KMS-11 (cell line): ENCODE data around the gene PAQR5.

Experiments
- H2AFZ ChIP-seq: fragments of 200-600 bp; sonication (generic); 2 replicates; pipeline ENCODE4 v1.6.1; 2016; ENCODE audit warnings: antibody characterized with exemption, mixed run types, low read depth
- H3K27ac ChIP-seq: fragments of 200-600 bp; sonication (generic); 2 replicates; pipeline ENCODE4 v1.6.1; 2016; ENCODE audit warnings: mild to moderate bottlenecking, mixed run types
- H3K27me3 ChIP-seq: fragments of 200-600 bp; sonication (generic); 2 replicates; pipeline ENCODE4 v1.6.1; 2017; ENCODE audit warnings: mild to moderate bottlenecking, low read depth, mixed run types, moderate library complexity; ENCODE audit not compliant: insufficient read depth
- H3K36me3 ChIP-seq: fragments of 200-600 bp; sonication (generic); 2 replicates; pipeline ENCODE4 v1.6.1; 2017; ENCODE audit warnings: mild to moderate bottlenecking, mixed run types; ENCODE audit not compliant: insufficient read depth
- H3K4me1 ChIP-seq: fragments of 200-600 bp; sonication (generic); 2 replicates; pipeline ENCODE4 v1.6.1; 2016; ENCODE audit warnings: mild to moderate bottlenecking, low read depth, mixed run types; ENCODE audit not compliant: poor library complexity, severe bottlenecking
- H3K4me2 ChIP-seq: fragments of 200-600 bp; sonication (generic); 2 replicates; pipeline ENCODE4 v1.7.0; 2016; ENCODE audit warnings: mild to moderate bottlenecking, mixed run types
- H3K4me3 ChIP-seq: fragments of 200-600 bp; sonication (generic); IDR thresholded peaks from 2 replicates; pipeline ENCODE4 v1.6.1; 2017; ENCODE audit warnings: low read depth, low read length, mixed read lengths; ENCODE audit not compliant: insufficient read depth
- H3K79me2 ChIP-seq: fragments of 200-600 bp; sonication (generic); 2 replicates; pipeline ENCODE4 v1.6.1; 2016; ENCODE audit warnings: low read depth, mixed run types; ENCODE audit not compliant: insufficient read depth
- H3K9ac ChIP-seq: fragments of 200-600 bp; sonication (generic); 2 replicates; pipeline ENCODE4 v1.6.1; 2016; ENCODE audit warnings: mild to moderate bottlenecking, mixed run types
- H4K20me1 ChIP-seq: fragments of 200-600 bp; sonication (generic); 2 replicates; pipeline ENCODE4 v1.6.1; 2016; ENCODE audit warnings: mild to moderate bottlenecking, mixed run types; ENCODE audit not compliant: insufficient read depth
- TF ChIP-seq, protein P1 (sequence below): fragments of 200-600 bp; sonication (generic); conservative IDR thresholded peaks from 2 replicates; pipeline ENCODE4 v1.6.1; 2017; ENCODE audit warnings: low read depth, mild to moderate bottlenecking, antibody characterized with exemption, low read length, moderate library complexity, mixed read lengths

Gene PAQR5

DNA sequence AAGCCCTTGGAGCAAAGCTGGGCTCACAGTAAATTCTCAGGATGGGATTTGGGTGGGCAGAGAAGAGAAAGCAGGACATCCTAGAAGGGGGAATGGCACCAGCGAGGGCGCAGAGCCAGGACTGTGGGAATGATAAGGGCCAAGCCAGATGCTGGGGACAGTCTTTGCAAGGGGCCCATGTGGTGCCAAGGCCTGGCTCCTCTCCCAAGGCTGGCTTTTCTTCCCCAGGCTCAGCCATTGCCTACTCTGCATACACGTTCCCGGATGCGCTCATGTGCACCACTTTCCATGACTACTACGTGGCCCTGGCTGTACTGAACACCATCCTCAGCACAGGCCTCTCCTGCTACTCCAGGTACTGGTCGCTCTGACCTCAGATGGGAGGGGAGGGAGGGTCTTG, 90.7 kb downstream of the PAQR5 start:
- H3K36me3 ChIP-seq = no peaks in the 10 kb centered on the region
- TF ChIP-seq, protein P1, sequence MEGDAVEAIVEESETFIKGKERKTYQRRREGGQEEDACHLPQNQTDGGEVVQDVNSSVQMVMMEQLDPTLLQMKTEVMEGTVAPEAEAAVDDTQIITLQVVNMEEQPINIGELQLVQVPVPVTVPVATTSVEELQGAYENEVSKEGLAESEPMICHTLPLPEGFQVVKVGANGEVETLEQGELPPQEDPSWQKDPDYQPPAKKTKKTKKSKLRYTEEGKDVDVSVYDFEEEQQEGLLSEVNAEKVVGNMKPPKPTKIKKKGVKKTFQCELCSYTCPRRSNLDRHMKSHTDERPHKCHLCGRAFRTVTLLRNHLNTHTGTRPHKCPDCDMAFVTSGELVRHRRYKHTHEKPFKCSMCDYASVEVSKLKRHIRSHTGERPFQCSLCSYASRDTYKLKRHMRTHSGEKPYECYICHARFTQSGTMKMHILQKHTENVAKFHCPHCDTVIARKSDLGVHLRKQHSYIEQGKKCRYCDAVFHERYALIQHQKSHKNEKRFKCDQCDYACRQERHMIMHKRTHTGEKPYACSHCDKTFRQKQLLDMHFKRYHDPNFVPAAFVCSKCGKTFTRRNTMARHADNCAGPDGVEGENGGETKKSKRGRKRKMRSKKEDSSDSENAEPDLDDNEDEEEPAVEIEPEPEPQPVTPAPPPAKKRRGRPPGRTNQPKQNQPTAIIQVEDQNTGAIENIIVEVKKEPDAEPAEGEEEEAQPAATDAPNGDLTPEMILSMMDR = no peak
- no peak overlapping the region for H3K4me2 ChIP-seq
- H4K20me1 ChIP-seq = no peaks in the 10 kb centered on the region
- no peaks in the 10 kb centered on the region for H3K79me2 ChIP-seq
- no peak overlapping the region for H2AFZ ChIP-seq
- no peak overlapping the region for H3K9ac ChIP-seq
- no peaks in the 10 kb centered on the region for H3K27me3 ChIP-seq
- no peak overlapping the region for H3K4me3 ChIP-seq
- H3K27ac ChIP-seq = no peak overlapping the region
- peaks cover 2% of the 10 kb centered on the region for H3K4me1 ChIP-seq

DNA sequence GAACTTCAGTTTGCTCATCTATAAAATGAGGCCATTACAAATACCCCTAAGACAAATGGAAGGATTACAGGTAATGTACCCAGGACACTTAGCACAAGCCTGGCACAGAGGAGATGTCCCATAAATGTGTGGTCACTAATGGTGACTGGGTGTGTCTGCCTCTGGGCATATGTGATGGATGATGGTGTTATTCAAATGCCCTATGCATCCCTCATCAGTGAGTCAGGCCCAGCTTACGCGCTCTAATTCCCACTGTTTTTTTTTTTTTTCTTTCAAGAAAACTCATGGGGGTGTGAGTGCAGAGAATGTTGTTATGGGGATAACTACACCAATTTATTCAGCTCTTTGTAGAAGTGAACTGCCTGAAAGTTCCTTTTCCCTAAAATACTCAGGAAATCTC, 91.9 kb downstream of the PAQR5 start:
- Histone ChIP-seq H4K20me1 (no peaks in the 10 kb centered on the region), H3K36me3 (no peaks in the 10 kb centered on the region), H3K4me3 (no peak overlapping the region), H3K79me2 (no peaks in the 10 kb centered on the region), H2AFZ (no peak overlapping the region), H3K27me3 (no peaks in the 10 kb centered on the region), H3K4me2 (no peak overlapping the region), H3K27ac (no peak overlapping the region), H3K4me1 (peaks cover 7% of the 10 kb centered on the region), H3K9ac (no peak overlapping the region)
- TF ChIP-seq, protein P1 = no peak

DNA sequence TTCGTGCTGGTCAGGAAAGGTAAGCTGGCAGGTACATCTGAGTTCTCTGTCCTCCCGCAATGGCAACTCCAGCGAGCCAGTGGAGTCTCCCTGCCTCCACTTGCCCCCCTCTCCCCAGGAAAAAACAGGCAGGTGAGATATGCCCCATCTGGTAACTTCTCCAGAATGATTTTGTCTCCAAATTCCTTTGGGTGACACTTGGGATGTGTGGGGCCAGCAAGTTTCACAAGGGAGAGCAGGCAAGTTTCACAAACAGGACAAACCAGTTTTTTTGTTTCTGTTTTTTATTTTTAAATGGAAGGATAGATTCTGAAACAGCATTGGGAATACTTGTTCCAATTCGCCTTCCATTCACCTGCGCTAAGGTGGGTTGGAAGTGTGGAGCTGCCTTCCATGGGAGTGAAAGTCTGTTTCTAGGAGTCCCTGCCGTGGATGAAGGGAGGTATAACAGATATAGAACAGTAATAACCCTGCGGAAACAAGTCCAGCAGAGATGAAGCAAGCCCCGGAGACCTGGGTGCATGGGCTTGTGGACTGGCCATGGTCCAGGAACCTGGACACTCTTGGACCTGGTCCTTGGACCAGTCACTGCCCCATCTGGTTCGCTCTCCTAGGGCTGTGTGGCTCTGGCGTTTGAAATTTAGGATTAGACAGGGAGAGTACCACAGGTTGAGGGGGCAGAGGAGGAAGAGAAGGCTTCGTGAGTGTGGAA, 92.5 kb downstream of the PAQR5 start:
- H3K9ac ChIP-seq = no peak overlapping the region
- no peak overlapping the region for H3K4me2 ChIP-seq
- no peak overlapping the region for H3K4me3 ChIP-seq
- H3K4me1 ChIP-seq = peaks cover 7% of the 10 kb centered on the region
- TF ChIP-seq, protein P1 = no peak
- no peak overlapping the region for H2AFZ ChIP-seq
- no peaks in the 10 kb centered on the region for H3K36me3 ChIP-seq
- H3K79me2 ChIP-seq = no peaks in the 10 kb centered on the region
- H4K20me1 ChIP-seq = no peaks in the 10 kb centered on the region
- no peak overlapping the region for H3K27ac ChIP-seq
- no peaks in the 10 kb centered on the region for H3K27me3 ChIP-seq

DNA sequence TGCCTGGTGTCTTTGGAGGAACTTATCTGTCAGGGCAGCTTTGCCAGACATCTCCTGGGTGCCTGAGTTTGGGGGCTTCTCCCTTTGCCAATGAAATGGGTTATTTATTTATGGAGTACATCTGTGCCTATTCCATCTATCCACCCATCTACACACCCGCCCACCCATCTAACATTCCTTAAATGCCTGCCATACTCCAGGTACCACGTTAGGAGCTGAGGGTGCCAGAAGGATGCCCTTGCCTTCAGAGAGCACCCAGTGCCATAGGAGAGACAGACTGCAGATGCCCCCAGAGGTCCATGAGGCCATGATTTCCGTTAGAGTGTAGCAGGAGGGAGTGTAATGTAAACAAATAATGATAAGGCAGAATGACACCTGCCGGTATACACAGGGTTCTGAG, 93.6 kb downstream of the PAQR5 start:
- Histone ChIP-seq H4K20me1 (no peaks in the 10 kb centered on the region), H3K4me1 (peaks cover 7% of the 10 kb centered on the region), H3K79me2 (no peaks in the 10 kb centered on the region), H3K27ac (no peak overlapping the region), H3K4me2 (no peak overlapping the region), H3K9ac (no peak overlapping the region), H2AFZ (no peak overlapping the region), H3K36me3 (no peaks in the 10 kb centered on the region), H3K4me3 (no peak overlapping the region), H3K27me3 (no peaks in the 10 kb centered on the region)
- TF ChIP-seq, protein P1 = no peak
